Gastrocnemius medialis (tissue), 4 donors: ENCODE results near the gene PLCB1.

Source experiments
- CTCF ChIP-seq, 5 experiments: fragments of 450-650 bp in 3 of 5; fragments of 200-600 bp in 2 of 5; sonication (generic) in 2 of 5; IDR thresholded peaks in 4 of 5; conservative IDR thresholded peaks in 1 of 5; 1 replicate in 4 of 5; 2 replicates in 1 of 5; pipeline ENCODE4 v1.5.1; 2016 to 2019; ENCODE audit warnings: antibody characterized with exemption in 5 of 5, mild to moderate bottlenecking in 3 of 5, moderate library complexity in 3 of 5
- POLR2A ChIP-seq, 2 donors: fragments of 450-650 bp; IDR thresholded peaks; one replicate each; pipeline ENCODE4 v1.6.1; 2017; ENCODE audit warnings: antibody characterized with exemption in 2 of 2, mild to moderate bottlenecking in 2 of 2, moderate library complexity in 2 of 2

- no peak for TF ChIP-seq CTCF (IDR thresholded peaks at IDR 0.05 in 4 of 5, conservative IDR thresholded peaks at IDR 0.05 in 1 of 5)
- TF ChIP-seq POLR2A (IDR thresholded peaks at IDR 0.05) = no peak
These were observed 446.2 kb downstream of the PLCB1 start for GRCh38 chr20:8578161-8578865.
